HFF-Myc (cell line): ENCODE data around the gene DENND1A.

Source experiments
- DNase-seq: peaks from one replicate; pipeline ENCODE4 v3.0.0-alpha.2; 2011; ENCODE audit warnings: low read depth; ENCODE audit errors: extremely low read depth
- H3K4me3 ChIP-seq: replicated peaks from 2 replicates; pipeline ENCODE4 v1.5.1; 2011; ENCODE audit warnings: low read depth, mild to moderate bottlenecking, control low read depth, low read length
- TF ChIP-seq, protein P1 (sequence below): IDR thresholded peaks from 2 replicates; pipeline ENCODE4 v1.5.1; 2012; ENCODE audit warnings: mild to moderate bottlenecking, low read depth, low read length, control low read depth; ENCODE audit errors: missing control alignments

Gene DENND1A

DNA sequence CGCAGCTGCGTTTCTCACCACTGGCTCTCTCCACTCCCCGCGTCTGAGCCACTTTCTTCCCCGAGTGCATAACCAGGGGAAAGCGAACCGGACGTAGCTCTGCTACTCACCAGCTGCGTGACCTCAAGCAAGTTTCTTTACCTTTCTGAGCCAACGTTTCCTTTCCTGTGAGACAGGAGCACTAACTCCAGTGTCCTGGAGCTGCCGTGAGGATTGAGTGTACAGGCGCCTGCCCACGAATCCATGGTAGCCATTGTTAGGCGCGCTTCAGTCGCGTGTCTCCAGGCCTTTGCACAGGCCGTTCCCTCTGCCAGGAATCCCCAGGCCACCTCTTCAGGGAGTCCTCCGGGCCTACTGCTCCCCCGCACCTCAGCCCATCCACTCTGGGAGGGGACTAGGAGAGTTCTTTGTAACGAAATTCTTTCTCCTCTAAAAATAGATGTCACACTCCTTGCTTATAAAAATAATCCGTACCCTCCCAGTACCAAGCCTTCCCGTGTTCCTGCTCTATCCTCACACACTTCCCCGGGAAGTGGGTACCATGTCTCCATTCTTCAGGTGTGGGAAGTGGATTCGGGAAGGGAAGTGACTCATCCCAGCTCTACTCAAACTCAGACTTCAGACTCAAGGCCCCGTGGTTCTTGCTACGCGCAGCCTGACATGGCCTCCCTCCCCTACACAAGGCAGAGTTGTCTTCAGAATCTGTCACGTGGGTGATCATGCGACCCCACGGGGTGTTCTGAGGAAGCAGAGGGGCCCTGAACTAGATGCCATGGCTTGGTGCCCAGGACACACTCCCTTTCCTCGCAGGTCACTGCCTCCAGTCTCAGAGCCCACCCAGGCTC lies 590.0 kb downstream of the DENND1A start:
- TF ChIP-seq, protein P1, sequence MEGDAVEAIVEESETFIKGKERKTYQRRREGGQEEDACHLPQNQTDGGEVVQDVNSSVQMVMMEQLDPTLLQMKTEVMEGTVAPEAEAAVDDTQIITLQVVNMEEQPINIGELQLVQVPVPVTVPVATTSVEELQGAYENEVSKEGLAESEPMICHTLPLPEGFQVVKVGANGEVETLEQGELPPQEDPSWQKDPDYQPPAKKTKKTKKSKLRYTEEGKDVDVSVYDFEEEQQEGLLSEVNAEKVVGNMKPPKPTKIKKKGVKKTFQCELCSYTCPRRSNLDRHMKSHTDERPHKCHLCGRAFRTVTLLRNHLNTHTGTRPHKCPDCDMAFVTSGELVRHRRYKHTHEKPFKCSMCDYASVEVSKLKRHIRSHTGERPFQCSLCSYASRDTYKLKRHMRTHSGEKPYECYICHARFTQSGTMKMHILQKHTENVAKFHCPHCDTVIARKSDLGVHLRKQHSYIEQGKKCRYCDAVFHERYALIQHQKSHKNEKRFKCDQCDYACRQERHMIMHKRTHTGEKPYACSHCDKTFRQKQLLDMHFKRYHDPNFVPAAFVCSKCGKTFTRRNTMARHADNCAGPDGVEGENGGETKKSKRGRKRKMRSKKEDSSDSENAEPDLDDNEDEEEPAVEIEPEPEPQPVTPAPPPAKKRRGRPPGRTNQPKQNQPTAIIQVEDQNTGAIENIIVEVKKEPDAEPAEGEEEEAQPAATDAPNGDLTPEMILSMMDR: no peak
- no peak for DNase-seq
- H3K4me3 ChIP-seq: no peak overlapping the region

- no peak overlapping the region for H3K4me3 ChIP-seq
- TF ChIP-seq, protein P1: no peak
- no peak for DNase-seq
Observed at GRCh38 chr9:123338710-123339665, 590.9 kb downstream of the DENND1A start.

GRCh38 chr9:123337971-123338370 lies 592.0 kb downstream of the DENND1A start:
- no peak for DNase-seq
- no peak overlapping the region for H3K4me3 ChIP-seq
- TF ChIP-seq, protein P1: no peak

DNA sequence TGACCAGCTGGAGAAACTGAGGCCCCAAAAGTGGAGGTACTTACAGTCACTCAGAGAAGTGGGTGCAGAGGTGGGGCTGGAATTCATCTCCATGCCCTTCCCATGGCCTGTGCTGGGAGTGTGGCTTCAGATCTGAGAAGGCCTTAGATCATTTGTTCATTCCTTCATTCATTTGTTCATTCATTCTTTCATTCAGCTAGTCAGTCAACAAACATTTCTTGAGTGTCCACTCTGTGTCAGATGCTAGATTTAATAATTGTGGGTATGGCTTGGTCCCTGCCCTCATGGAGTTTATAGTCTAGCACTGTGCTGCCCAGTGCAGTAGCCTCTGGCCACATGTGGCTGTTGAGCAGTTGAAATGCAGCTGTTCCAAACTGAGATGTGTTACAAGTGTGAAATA lies 593.0 kb downstream of the DENND1A start:
- no peak overlapping the region for H3K4me3 ChIP-seq
- DNase-seq: no peak
- TF ChIP-seq, protein P1: no peak

- TF ChIP-seq, protein P1: no peak
- no peak overlapping the region for H3K4me3 ChIP-seq
- no peak for DNase-seq
Observed at GRCh38 chr9:123336449-123336848, 593.5 kb downstream of the DENND1A start.

DNA sequence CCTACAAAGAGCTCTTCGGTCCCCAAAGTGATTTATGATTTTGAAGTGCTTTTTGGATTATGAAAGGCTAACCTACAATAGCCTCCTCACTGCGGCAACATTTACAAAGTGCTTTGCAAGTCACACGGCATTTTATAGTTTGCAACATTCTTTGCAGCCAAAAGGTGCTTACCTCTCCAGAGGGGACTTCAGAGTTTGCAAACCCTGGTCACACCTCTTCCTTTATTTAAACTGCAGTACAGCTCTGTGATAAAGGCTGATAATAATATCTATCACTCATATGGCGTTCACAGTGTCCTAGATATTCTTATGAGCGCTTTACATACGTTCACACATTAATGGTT lies 594.0 kb downstream of the DENND1A start:
- TF ChIP-seq, protein P1: no peak
- DNase-seq: no peak
- no peak overlapping the region for H3K4me3 ChIP-seq
